ENCODE measurements around the gene BAG5.

The BAG5 gene

DNA sequence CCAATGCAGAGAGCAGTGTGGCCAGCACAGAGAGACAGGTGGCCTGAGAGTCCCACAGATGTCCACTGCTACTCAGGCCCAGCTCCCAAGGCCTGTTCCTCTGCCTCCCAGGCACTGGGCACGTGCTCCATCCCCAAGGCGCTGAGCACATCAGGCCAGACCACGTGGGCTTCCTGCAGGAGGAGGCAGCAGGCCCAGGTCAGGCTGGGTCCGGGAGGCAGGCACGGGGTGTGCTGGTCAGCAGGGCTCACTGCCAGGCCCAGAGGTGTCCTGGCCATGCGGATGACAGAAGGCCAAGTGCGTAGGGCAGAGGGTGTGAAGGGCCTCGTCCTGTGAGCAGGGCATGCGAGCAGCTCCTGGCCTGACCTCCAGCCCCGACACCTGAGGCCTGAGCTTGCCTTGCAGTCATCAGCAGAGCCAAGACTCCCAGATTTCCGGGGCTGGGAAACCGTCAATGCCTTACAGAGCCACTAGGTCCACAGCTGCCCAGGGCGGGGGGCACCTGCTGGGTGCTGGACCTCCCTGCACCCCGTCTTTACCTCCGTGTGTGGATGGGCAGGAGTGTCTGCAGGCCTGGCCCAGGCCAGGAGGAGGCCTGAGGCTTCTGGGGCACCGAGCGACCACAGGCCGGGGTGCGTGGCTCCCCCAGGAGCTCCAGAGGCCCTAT lies 18.6 kb downstream of the BAG5 start:
- Histone ChIP-seq H2BK15ac (replicated peaks; ENCODE audit: low read depth) (no peak overlapping the region), H3K18ac (ENCODE audit: low read length) (no peak overlapping the region), H3K4me3 (ENCODE audit: low read length) (no peak overlapping the region), H2BK5ac (ENCODE audit: low read length) (no peak overlapping the region), H2BK120ac (ENCODE audit: low read depth, low read length) (no peak overlapping the region), H3K4me1 (ENCODE audit: control insufficient read depth, low read depth, low read length) (peaks cover 7% of the 10 kb centered on the region), H3K4ac (ENCODE audit: low read depth, low read length) (no peak overlapping the region), H3K4me2 (ENCODE audit: low read length) (no peak overlapping the region), H3K27me3 (ENCODE audit: insufficient read depth, low read length, poor library complexity) (no peaks in the 10 kb centered on the region), H3K27ac (ENCODE audit: low read depth, low read length) (no peak overlapping the region), H4K8ac (ENCODE audit: low read depth, low read length) (no peak overlapping the region), H3K79me1 (ENCODE audit: low read length) (no peaks in the 10 kb centered on the region), H3K79me2 (ENCODE audit: control insufficient read depth, insufficient read depth, low read length) (no peaks in the 10 kb centered on the region), H3K36me3 (ENCODE audit: control insufficient read depth, insufficient read depth, low read length) (no peaks in the 10 kb centered on the region), H3K9ac (ENCODE audit: low read length) (no peak overlapping the region), H3K23ac (ENCODE audit: low read length) (no peak overlapping the region), H4K5ac (ENCODE audit: low read length) (no peak overlapping the region), H2AK5ac (ENCODE audit: low read length) (no peak overlapping the region), H3K56ac (ENCODE audit: low read length) (peak overlapping the region; percentile 18)
- DNase-seq = no peak
- WGBS (ENCODE audit: extremely low coverage, insufficient coverage, low lambda C conversion rate) = no CpG with 5 or more reads among the region's 19 CpGs

DNA sequence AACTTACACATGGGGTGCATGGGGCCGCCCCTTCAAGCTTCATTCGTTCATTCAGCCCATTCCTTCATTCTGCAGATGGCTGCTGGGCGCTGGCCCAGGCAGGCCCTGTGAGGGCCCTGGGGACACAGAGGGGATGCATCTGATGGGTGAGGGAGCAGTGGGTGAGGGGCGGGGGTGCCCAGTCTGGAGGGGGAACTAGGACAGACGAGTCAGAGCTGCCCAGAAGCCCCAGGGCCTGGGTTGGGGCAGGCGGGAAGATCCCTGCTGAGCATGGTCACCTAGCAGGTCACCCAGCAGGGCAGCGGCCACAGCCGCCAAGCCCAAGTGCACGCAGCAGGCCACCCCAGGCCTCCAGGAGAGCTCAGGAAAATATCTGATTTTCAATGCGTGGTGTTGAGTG lies 19.3 kb downstream of the BAG5 start:
- H3K79me1 ChIP-seq (ENCODE audit: low read length) = no peaks in the 10 kb centered on the region
- DNase-seq = no peak
- no peak overlapping the region for H2AK5ac ChIP-seq (ENCODE audit: low read length)
- H3K9ac ChIP-seq (ENCODE audit: low read length) = peak overlapping the region; percentile 26
- H2BK5ac ChIP-seq (ENCODE audit: low read length) = no peak overlapping the region
- H3K27me3 ChIP-seq (ENCODE audit: insufficient read depth, low read length, poor library complexity) = no peaks in the 10 kb centered on the region
- H3K27ac ChIP-seq (ENCODE audit: low read depth, low read length) = no peak overlapping the region
- peak overlapping the region; percentile 92 for H3K56ac ChIP-seq (ENCODE audit: low read length)
- no peak overlapping the region for H2BK120ac ChIP-seq (ENCODE audit: low read depth, low read length)
- peak overlapping the region; percentile 3 for H3K18ac ChIP-seq (ENCODE audit: low read length)
- no CpG with 5 or more reads among the region's 10 CpGs for WGBS (ENCODE audit: extremely low coverage, insufficient coverage, low lambda C conversion rate)
- no peak overlapping the region for H4K8ac ChIP-seq (ENCODE audit: low read depth, low read length)
- H3K23ac ChIP-seq (ENCODE audit: low read length) = no peak overlapping the region
- no peak overlapping the region for H2BK15ac ChIP-seq (replicated peaks; ENCODE audit: low read depth)
- no peaks in the 10 kb centered on the region for H3K36me3 ChIP-seq (ENCODE audit: control insufficient read depth, insufficient read depth, low read length)
- H3K4ac ChIP-seq (ENCODE audit: low read depth, low read length) = peak overlapping the region; percentile 63
- H3K4me2 ChIP-seq (ENCODE audit: low read length) = no peak overlapping the region
- no peak overlapping the region for H4K5ac ChIP-seq (ENCODE audit: low read length)
- H3K4me3 ChIP-seq (ENCODE audit: low read length) = no peak overlapping the region
- no peaks in the 10 kb centered on the region for H3K79me2 ChIP-seq (ENCODE audit: control insufficient read depth, insufficient read depth, low read length)
- H3K4me1 ChIP-seq (ENCODE audit: control insufficient read depth, low read depth, low read length) = peaks cover 7% of the 10 kb centered on the region

DNA sequence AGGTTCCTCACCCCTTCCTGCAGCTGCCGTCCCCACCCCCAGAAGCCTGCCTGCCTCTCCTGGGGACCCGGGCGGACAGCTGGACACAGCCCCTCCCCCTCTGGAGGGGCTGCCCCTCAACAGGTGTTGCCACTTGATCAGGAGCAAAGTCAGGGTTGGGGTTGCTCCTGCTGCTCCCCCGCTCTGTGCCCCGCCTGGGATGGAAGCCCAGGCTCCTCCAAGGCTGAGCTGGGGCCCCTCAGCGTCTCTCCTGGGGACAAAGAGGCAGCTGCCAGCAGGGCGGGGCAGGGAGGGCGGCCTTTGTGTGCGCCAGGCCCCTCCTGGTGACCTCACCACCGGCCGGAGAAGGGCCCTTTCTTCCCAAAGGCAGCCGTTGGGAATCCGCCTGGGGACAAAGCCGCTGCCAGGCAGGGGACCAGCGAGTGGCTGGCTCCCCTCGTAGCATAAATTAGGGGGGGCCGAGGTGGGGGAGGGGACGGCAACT lies 19.8 kb downstream of the BAG5 start:
- H3K18ac ChIP-seq (ENCODE audit: low read length) = peak overlapping the region; percentile 22
- H2AK5ac ChIP-seq (ENCODE audit: low read length) = no peak overlapping the region
- no peaks in the 10 kb centered on the region for H3K27me3 ChIP-seq (ENCODE audit: insufficient read depth, low read length, poor library complexity)
- H3K27ac ChIP-seq (ENCODE audit: low read depth, low read length) = no peak overlapping the region
- H2BK15ac ChIP-seq (replicated peaks; ENCODE audit: low read depth) = no peak overlapping the region
- no peaks in the 10 kb centered on the region for H3K36me3 ChIP-seq (ENCODE audit: control insufficient read depth, insufficient read depth, low read length)
- peaks cover 7% of the 10 kb centered on the region for H3K4me1 ChIP-seq (ENCODE audit: control insufficient read depth, low read depth, low read length)
- no peak overlapping the region for H4K8ac ChIP-seq (ENCODE audit: low read depth, low read length)
- peak; percentile 88 for DNase-seq
- H3K4me3 ChIP-seq (ENCODE audit: low read length) = no peak overlapping the region
- H3K56ac ChIP-seq (ENCODE audit: low read length) = peak overlapping the region; percentile 92
- H3K23ac ChIP-seq (ENCODE audit: low read length) = peak overlapping the region; percentile 3
- peak overlapping the region; percentile 69 for H3K9ac ChIP-seq (ENCODE audit: low read length)
- H2BK5ac ChIP-seq (ENCODE audit: low read length) = no peak overlapping the region
- no peak overlapping the region for H2BK120ac ChIP-seq (ENCODE audit: low read depth, low read length)
- no peaks in the 10 kb centered on the region for H3K79me1 ChIP-seq (ENCODE audit: low read length)
- H3K4ac ChIP-seq (ENCODE audit: low read depth, low read length) = peak overlapping the region; percentile 63
- H4K5ac ChIP-seq (ENCODE audit: low read length) = no peak overlapping the region
- no peaks in the 10 kb centered on the region for H3K79me2 ChIP-seq (ENCODE audit: control insufficient read depth, insufficient read depth, low read length)
- no CpG with 5 or more reads among the region's 18 CpGs for WGBS (ENCODE audit: extremely low coverage, insufficient coverage, low lambda C conversion rate)
- peak overlapping the region; percentile 44 for H3K4me2 ChIP-seq (ENCODE audit: low read length)

DNA sequence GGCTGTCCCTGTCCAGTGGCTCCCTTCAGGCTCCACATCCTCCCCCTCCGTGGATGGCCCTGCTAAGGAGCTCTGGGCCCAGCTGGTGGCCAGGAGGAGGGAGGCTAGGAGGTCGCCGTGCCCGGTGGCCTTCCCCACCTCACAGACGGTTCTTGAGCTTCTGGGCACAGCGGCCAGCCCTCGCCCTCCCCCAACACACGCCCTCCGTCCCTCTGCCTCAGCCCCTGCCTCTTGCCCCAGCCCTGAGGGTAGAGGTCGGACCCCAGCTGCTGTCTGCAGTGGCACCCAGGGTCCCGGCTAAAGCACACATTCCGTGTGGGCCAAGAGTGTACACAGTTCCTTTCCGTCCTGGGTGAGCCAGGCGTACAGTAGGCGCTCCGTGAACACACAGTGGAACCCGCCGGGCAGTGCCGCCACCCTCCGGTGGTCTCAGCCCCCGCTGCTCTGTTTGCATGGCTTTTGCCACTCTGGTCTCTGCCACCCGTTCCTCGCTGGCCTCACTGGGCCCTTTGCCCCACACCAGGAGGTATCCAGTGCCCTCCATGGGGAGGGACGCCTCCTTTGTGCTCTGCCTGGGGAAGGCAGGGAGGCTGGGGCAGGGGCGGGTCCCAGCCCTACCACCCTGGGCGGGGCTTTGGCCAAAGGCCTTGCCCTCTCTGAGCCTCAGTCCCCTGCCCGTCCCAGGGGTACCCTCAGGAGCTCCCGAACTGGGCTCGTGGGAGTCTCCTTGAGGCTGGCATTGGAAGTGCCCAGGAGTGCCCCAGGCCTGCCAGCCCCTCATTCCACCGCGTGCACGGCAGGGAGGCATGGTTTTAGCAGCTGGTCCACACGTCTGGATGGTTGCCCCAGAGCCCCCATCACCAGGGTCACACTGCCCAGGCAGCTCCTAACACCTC lies 20.5 kb downstream of the BAG5 start:
- Histone ChIP-seq H3K4me3 (ENCODE audit: low read length) (no peak overlapping the region), H3K27me3 (ENCODE audit: insufficient read depth, low read length, poor library complexity) (no peaks in the 10 kb centered on the region), H2BK5ac (ENCODE audit: low read length) (no peak overlapping the region), H3K23ac (ENCODE audit: low read length) (peak overlapping the region; percentile 3), H2BK120ac (ENCODE audit: low read depth, low read length) (no peak overlapping the region), H3K79me2 (ENCODE audit: control insufficient read depth, insufficient read depth, low read length) (no peaks in the 10 kb centered on the region), H3K36me3 (ENCODE audit: control insufficient read depth, insufficient read depth, low read length) (no peaks in the 10 kb centered on the region), H3K9ac (ENCODE audit: low read length) (peak overlapping the region; percentile 69), H2BK15ac (replicated peaks; ENCODE audit: low read depth) (no peak overlapping the region), H4K8ac (ENCODE audit: low read depth, low read length) (no peak overlapping the region), H3K4me2 (ENCODE audit: low read length) (peak overlapping the region; percentile 44), H3K4me1 (ENCODE audit: control insufficient read depth, low read depth, low read length) (peaks cover 7% of the 10 kb centered on the region), H3K56ac (ENCODE audit: low read length) (peak overlapping the region; percentile 92), H3K27ac (ENCODE audit: low read depth, low read length) (no peak overlapping the region), H4K5ac (ENCODE audit: low read length) (no peak overlapping the region), H3K4ac (ENCODE audit: low read depth, low read length) (no peak overlapping the region), H3K18ac (ENCODE audit: low read length) (peak overlapping the region; percentile 22), H2AK5ac (ENCODE audit: low read length) (no peak overlapping the region), H3K79me1 (ENCODE audit: low read length) (no peaks in the 10 kb centered on the region)
- peak; percentile 27 for DNase-seq
- no CpG with 5 or more reads among the region's 33 CpGs for WGBS (ENCODE audit: extremely low coverage, insufficient coverage, low lambda C conversion rate)

DNA sequence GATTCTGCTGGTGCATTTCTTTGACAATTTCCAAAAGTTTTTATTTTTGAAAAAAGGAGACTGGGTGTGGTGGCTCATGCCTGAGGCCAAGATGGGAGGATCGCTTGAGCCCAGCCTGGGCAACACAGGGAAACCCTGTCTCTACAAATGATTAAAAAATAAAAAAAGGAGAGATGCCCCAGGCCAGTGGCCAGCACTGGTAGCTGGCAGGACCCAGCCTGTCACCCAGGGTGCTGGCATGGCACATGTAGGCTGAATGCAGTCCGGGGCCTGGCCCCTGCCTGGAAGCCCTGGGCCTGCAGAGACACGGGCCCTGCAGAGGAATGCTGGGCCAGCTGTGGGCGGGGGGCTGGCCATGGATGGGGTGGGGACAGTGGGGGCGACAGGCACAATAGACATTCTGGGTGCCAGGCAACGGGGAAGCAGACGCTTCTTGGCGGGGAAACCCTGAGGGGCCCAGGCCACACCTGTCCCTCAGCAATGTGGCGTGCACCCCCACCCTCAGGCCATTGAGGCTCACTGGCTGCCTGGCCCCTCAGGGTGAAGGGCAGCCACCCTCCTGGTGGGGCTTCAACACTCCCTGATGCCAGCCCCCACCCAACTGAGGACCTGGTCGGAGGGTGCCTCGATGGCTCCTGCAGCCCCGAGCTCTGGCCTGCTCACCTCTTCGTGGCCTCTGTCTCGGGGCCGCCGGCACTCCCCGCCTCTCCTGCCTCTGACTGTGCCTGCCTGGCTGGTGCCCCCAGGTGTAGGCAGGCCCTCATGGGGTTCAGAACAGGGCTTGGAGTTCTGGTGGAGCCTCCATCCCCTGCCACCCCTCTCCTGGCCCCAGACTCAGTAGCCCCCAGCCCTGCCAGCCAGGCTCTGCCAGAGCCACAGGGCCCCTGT lies 21.4 kb downstream of the BAG5 start:
- Histone ChIP-seq H3K4me2 (ENCODE audit: low read length) (no peak overlapping the region), H2BK15ac (replicated peaks; ENCODE audit: low read depth) (no peak overlapping the region), H3K4me1 (ENCODE audit: control insufficient read depth, low read depth, low read length) (peaks cover 7% of the 10 kb centered on the region), H2BK5ac (ENCODE audit: low read length) (no peak overlapping the region), H3K79me2 (ENCODE audit: control insufficient read depth, insufficient read depth, low read length) (no peaks in the 10 kb centered on the region), H3K27ac (ENCODE audit: low read depth, low read length) (no peak overlapping the region), H2BK120ac (ENCODE audit: low read depth, low read length) (no peak overlapping the region), H4K8ac (ENCODE audit: low read depth, low read length) (no peak overlapping the region), H3K56ac (ENCODE audit: low read length) (no peak overlapping the region), H3K79me1 (ENCODE audit: low read length) (no peaks in the 10 kb centered on the region), H3K18ac (ENCODE audit: low read length) (no peak overlapping the region), H3K36me3 (ENCODE audit: control insufficient read depth, insufficient read depth, low read length) (no peaks in the 10 kb centered on the region), H3K27me3 (ENCODE audit: insufficient read depth, low read length, poor library complexity) (no peaks in the 10 kb centered on the region), H4K5ac (ENCODE audit: low read length) (no peak overlapping the region), H3K4ac (ENCODE audit: low read depth, low read length) (no peak overlapping the region), H2AK5ac (ENCODE audit: low read length) (no peak overlapping the region), H3K9ac (ENCODE audit: low read length) (no peak overlapping the region), H3K4me3 (ENCODE audit: low read length) (no peak overlapping the region), H3K23ac (ENCODE audit: low read length) (no peak overlapping the region)
- DNase-seq = no peak
- WGBS (ENCODE audit: extremely low coverage, insufficient coverage, low lambda C conversion rate) = no CpG with 5 or more reads among the region's 17 CpGs
